A549 (cell line): ENCODE data around the gene PPIG. TPM values are rescaled to one million over a fixed set of nuclear protein-coding genes. Genes with fewer than 3 reads are reported as not detected.
"Not testable (repeated sequence)": the region's sequence is repeated elsewhere in the genome, so short reads cannot be mapped to it uniquely, and the experiment has no call there.

Source experiments
- ATAC-seq, 2 experiments: fragments of 200-7000 bp in 1 of 2; fragments of >200 bp in 1 of 2; cut with Nextera tagmentation in 1 of 2; cut with Tn5 transposase in 1 of 2; 3 replicates each; pipeline versions ENCODE4 v1.8.0 to v1.9.1; 2018 to 2020; ENCODE audit warnings: mild to moderate bottlenecking in 1 of 2, moderate library complexity in 1 of 2
- CTCF ChIA-PET: fragments of 300-600 bp; sonication (Branson Sonifier 250); formaldehyde crosslinking; extraction: SDS; loops from one replicate; lab custom pipeline; 2021; ENCODE audit warnings: antibody characterized with exemption, inconsistent platforms; lab: Yijun Ruan, JAX
- POLR2A ChIA-PET: fragments of 350-600 bp; formaldehyde crosslinking; extraction: SDS; loops from one replicate; lab custom pipeline; 2021; ENCODE audit warnings: antibody characterized with exemption, inconsistent platforms; lab: Yijun Ruan, JAX
- DNase-seq, 2 experiments: peaks; one replicate each; pipeline versions ENCODE4 v3.0.0 to v3.0.0-alpha.2; 2011 to 2016; ENCODE audit warnings: low read depth in 1 of 2, low spot score in 1 of 2
- FAIRE-seq: peaks from 2 replicates; lab custom pipeline; 2011; peaks lifted over from hg19 to GRCh38; lab: Jason Lieb, UNC
- H3K27ac ChIP-seq, 2 experiments: fragments of >200 bp; sonication (Bioruptor Twin); formaldehyde crosslinking; 3 replicates each; pipeline ENCODE4 v1.5.1; 2016 to 2017
- H3K4me1 ChIP-seq: fragments of >200 bp; sonication (Bioruptor Twin); formaldehyde crosslinking; 3 replicates; pipeline ENCODE4 v1.6.1; 2016
- H3K4me2 ChIP-seq: fragments of >200 bp; sonication (Bioruptor Twin); formaldehyde crosslinking; 3 replicates; pipeline ENCODE4 v1.6.1; 2016
- H3K4me3 ChIP-seq: fragments of >200 bp; sonication (Bioruptor Twin); formaldehyde crosslinking; 3 replicates; pipeline ENCODE4 v1.5.1; 2016
- H3K9me3 ChIP-seq: fragments of >200 bp; sonication (Bioruptor Twin); formaldehyde crosslinking; 3 replicates; pipeline ENCODE4 v1.6.1; 2016
- BHLHE40 ChIP-seq: IDR thresholded peaks from 2 replicates; pipeline ENCODE4 v1.6.1; 2012; ENCODE audit warnings: low read depth, low read length, inconsistent platforms
- CBX2 ChIP-seq: fragments of 200-600 bp; sonication (generic); IDR thresholded peaks from 2 replicates; pipeline ENCODE4 v1.6.1; 2016; ENCODE audit warnings: low read depth, mild to moderate bottlenecking, borderline replicate concordance
- CHD2 ChIP-seq: fragments of 150-350 bp; IDR thresholded peaks from 2 replicates; pipeline ENCODE4 v1.6.1; 2014; ENCODE audit warnings: low read length; ENCODE audit not compliant: partially characterized antibody
- FOXS1 ChIP-seq: fragments of 250-450 bp; sonication (Bioruptor Pico); IDR thresholded peaks from 2 replicates; pipeline ENCODE4 v1.5.0; 2020; ENCODE audit warnings: mild to moderate bottlenecking, moderate library complexity
- HEYL ChIP-seq: fragments of 250-450 bp; sonication (Bioruptor Pico); IDR thresholded peaks from 2 replicates; pipeline ENCODE4 v1.8.0; 2021; ENCODE audit warnings: mild to moderate bottlenecking, moderate library complexity
- HOXB5 ChIP-seq: fragments of 250-450 bp; sonication (Bioruptor Pico); IDR thresholded peaks from 2 replicates; pipeline ENCODE4 v1.5.0; 2020; ENCODE audit warnings: mild to moderate bottlenecking, moderate library complexity
- KDM1A ChIP-seq: fragments of 200-600 bp; sonication (generic); IDR thresholded peaks from 2 replicates; pipeline ENCODE4 v1.6.1; 2016; ENCODE audit warnings: low read depth, mild to moderate bottlenecking
- MAZ ChIP-seq: fragments of 150-350 bp; IDR thresholded peaks from 2 replicates; pipeline ENCODE4 v1.6.1; 2014; ENCODE audit warnings: antibody characterized with exemption, low read depth, low read length, borderline replicate concordance
- MYC ChIP-seq: IDR thresholded peaks from 2 replicates; pipeline ENCODE4 v1.6.1; 2012; ENCODE audit warnings: mild to moderate bottlenecking, inconsistent platforms, low read length, improper control_type of control experiment, borderline replicate concordance
- NFE2L2 ChIP-seq: fragments of 150-350 bp; conservative IDR thresholded peaks from 2 replicates; pipeline ENCODE4 v1.6.1; 2014; ENCODE audit warnings: low read length
- NR3C1 ChIP-seq: fragments of >200 bp; sonication (Bioruptor Twin); formaldehyde crosslinking; IDR thresholded peaks from 3 replicates; pipeline ENCODE4 v1.6.1; 2017
- PHF8 ChIP-seq: fragments of 200-600 bp; sonication (generic); IDR thresholded peaks from 2 replicates; pipeline ENCODE4 v1.6.1; 2016; ENCODE audit warnings: low read depth, mild to moderate bottlenecking, antibody characterized with exemption, moderate library complexity, borderline replicate concordance
- RFX5 ChIP-seq: fragments of 450-650 bp; IDR thresholded peaks from 2 replicates; pipeline ENCODE4 v1.7.1; 2014; ENCODE audit warnings: antibody characterized with exemption, mild to moderate bottlenecking, moderate library complexity
- RNF2 ChIP-seq: fragments of 200-600 bp; sonication (generic); IDR thresholded peaks from 2 replicates; pipeline ENCODE4 v1.6.1; 2016; ENCODE audit warnings: low read depth, mild to moderate bottlenecking, antibody characterized with exemption, moderate library complexity, borderline replicate concordance
- ZNF302 ChIP-seq: fragments of 250-450 bp; sonication (Bioruptor Pico); IDR thresholded peaks from 2 replicates; pipeline ENCODE4 v1.9.0; 2021; ENCODE audit warnings: inconsistent platforms, mild to moderate bottlenecking, moderate library complexity
- WGBS: methylation state at CpG from one replicate; pipeline ENCODE4 v1.1.6; 2017; ENCODE audit errors: missing lambda C conversion rate; 5-methylcytosine and 5-hydroxymethylcytosine counted together
- polyA plus RNA-seq, 4 experiments: library from polyadenylated mRNA; depleted of rRNA in 3 of 4; stranded (reverse); fragments of >200 nt; fragmentation: RNase III in 1 of 4; extraction: RNeasy Plus Mini Kit Qiagen cat#74134 plus additional on column Dnase treatment in 1 of 4; gene quantifications; 2 replicates in 3 of 4; 3 replicates in 1 of 4; pipeline ENCODE4 v1.2.3, GENCODE V29; 2011 to 2017
- TF ChIP-seq, protein P1 (sequence below): fragments of >200 bp; sonication (Bioruptor Twin); formaldehyde crosslinking; IDR thresholded peaks from 3 replicates; pipeline ENCODE4 v1.5.1; 2016
- TF ChIP-seq, protein P2 (sequence below): fragments of 250-450 bp; sonication (Bioruptor Pico); IDR thresholded peaks from 2 replicates; pipeline ENCODE4 v1.5.0; 2020; ENCODE audit warnings: low read depth, mild to moderate bottlenecking, moderate library complexity
- TF ChIP-seq, protein P3 (sequence below): fragments of 450-650 bp; IDR thresholded peaks from 2 replicates; pipeline ENCODE4 v1.6.1; 2014; ENCODE audit warnings: antibody characterized with exemption
- TF ChIP-seq, protein P4 (sequence below): IDR thresholded peaks from 2 replicates; pipeline ENCODE4 v1.6.1; 2012

Gene PPIG
- polyA plus RNA-seq, 2 of the 4 experiments (the other 2 are of a cell fraction): 60.5 to 70.8 TPM

DNA sequence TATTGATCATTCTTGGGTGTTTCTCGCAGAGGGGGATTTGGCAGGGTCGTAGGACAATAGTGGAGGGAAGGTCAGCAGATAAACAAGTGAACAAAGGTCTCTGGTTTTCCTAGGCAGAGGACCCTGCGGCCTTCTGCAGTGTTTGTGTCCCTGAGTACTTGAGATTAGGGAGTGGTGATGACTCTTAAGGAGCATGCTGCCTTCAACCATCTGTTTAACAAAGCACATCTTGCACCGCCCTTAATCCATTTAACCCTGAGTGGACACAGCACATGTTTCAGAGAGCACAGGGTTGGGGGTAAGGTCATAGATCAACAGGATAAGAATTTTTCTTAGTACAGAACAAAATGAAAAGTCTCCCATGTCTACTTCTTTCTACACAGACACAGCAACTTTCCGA lies 9.6 kb upstream of the PPIG start:
- WGBS: 67% methylated on average over 5 of the region's 5 CpGs
- FAIRE-seq, H3K4me1 ChIP-seq, H3K27ac ChIP-seq, H3K4me3 ChIP-seq, CTCF ChIA-PET, DNase-seq, POLR2A ChIA-PET, H3K9me3 ChIP-seq, ATAC-seq: not testable (repeated sequence)
- peak overlapping the region; percentile 67 for H3K4me2 ChIP-seq

DNA sequence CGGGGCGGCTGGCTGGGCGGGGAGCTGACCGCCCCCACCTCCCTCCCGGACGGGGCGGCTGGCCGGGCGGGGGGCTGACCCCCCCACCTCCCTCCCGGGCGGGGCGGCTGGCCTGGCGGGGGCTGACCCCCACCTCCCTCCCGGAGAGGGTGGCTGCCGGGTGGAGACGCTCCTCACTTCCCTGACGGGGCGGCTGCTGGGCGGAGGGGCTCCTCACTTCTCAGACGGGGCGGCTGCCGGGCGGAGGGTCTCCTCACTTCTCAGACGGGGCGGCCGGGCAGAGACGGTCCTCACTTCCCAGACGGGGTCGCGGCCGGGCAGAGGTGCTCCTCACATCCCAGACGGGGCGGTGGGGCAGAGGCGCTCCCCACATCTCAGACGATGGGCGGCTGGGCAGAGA lies 8.9 kb upstream of the PPIG start:
- H3K4me2 ChIP-seq, ATAC-seq, POLR2A ChIA-PET, H3K4me3 ChIP-seq, CTCF ChIA-PET, DNase-seq, H3K9me3 ChIP-seq, FAIRE-seq, H3K4me1 ChIP-seq, H3K27ac ChIP-seq: not testable (repeated sequence)
- WGBS: 100% methylated on average over 2 of the region's 36 CpGs

DNA sequence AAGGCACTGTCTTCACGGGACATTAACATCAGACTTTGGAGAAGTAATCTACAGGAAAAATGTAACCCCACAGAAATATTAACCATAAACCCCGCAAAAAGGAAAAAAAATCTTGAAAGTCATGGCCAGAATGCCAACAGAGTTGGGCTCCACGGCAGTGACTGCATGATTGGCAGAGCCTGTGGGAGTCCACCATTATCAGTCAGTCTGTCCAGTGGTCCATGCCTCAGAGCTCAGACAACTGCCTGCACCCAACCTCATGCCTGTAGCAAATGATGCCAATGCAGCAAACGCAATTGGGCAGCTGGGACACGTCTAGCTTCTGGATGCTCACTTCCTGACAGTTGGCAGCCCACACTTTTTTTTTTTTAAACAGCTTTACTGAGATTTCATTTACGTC lies 5.1 kb upstream of the PPIG start:
- Histone ChIP-seq H3K9me3 (peaks cover 10% of the 10 kb centered on the region), H3K27ac (no peak overlapping the region), H3K4me1 (no peaks in the 10 kb centered on the region; the same call in 2 of the 3 replicates), H3K4me2 (peak overlapping the region; percentile 29; the same call in 1 of the 3 replicates), H3K4me3 (no peak overlapping the region)
- 20% methylated on average over 6 of the region's 6 CpGs for WGBS
- ATAC-seq (peak; percentile 56 to 71; a peak in 5 of 6 replicates), FAIRE-seq (no peak), DNase-seq (no peak)
- CTCF ChIA-PET: interaction anchor here (0.7 kb wide), 1 partner anchor 752 kb away, joined by 3 read pairs; no protein-coding TSS in a partner anchor
- TF ChIP-seq KDM1A (no peak), ZNF302 (CRISPR knock-in tag) (no peak), MAZ (no peak), CBX2 (no peak), RFX5 (no peak), NR3C1 (no peak)
- TF ChIP-seq, protein P1, sequence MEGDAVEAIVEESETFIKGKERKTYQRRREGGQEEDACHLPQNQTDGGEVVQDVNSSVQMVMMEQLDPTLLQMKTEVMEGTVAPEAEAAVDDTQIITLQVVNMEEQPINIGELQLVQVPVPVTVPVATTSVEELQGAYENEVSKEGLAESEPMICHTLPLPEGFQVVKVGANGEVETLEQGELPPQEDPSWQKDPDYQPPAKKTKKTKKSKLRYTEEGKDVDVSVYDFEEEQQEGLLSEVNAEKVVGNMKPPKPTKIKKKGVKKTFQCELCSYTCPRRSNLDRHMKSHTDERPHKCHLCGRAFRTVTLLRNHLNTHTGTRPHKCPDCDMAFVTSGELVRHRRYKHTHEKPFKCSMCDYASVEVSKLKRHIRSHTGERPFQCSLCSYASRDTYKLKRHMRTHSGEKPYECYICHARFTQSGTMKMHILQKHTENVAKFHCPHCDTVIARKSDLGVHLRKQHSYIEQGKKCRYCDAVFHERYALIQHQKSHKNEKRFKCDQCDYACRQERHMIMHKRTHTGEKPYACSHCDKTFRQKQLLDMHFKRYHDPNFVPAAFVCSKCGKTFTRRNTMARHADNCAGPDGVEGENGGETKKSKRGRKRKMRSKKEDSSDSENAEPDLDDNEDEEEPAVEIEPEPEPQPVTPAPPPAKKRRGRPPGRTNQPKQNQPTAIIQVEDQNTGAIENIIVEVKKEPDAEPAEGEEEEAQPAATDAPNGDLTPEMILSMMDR: no peak
- POLR2A ChIA-PET: no interaction called here

DNA sequence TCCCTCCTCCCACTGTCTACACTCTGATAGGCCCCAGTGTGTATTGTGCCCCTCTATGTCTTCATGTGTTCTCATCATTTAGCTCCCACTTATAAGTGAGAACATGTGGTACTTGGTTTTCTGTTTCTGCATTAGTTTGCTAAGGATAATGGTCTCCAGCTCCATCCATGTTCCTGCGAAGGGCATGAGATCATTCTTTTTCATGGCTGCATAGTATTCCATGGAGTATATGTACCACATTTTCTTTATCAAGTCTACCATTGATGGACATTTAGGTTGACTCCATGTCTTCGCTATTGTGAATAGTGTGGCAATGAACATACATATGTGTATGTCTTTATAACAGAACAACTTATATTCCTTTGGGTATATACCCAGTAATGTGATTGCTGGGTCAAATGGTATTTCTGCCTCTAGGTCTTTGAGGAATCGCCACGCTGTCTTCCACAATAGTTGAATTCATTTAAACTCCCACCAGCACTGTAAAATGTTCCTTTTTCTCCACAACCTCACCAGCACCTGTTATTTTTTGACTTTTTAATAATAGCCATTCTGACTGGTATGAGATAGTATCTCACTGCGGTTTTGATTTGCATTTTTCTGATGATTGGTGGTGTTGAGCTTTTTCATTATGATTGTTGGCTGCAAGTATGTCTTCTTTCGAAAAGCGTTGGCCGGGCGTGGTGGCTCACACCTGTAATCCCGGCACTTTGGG lies 1.4 kb upstream of the PPIG start:
- H3K27ac ChIP-seq, H3K4me2 ChIP-seq, DNase-seq, H3K9me3 ChIP-seq, FAIRE-seq, H3K4me3 ChIP-seq, ATAC-seq, POLR2A ChIA-PET: not testable (repeated sequence)
- TF ChIP-seq KDM1A: 0 out of 2 replicates have a peak, but pooled peaks have one; percentile 23
- CTCF ChIA-PET: interaction anchor here (0.6 kb wide), 1 partner anchor 202 kb away, joined by 4 read pairs; no protein-coding TSS in a partner anchor
- WGBS: 87% methylated on average over 10 of the region's 10 CpGs
- H3K4me1 ChIP-seq: peaks cover 12% of the 10 kb centered on the region

DNA sequence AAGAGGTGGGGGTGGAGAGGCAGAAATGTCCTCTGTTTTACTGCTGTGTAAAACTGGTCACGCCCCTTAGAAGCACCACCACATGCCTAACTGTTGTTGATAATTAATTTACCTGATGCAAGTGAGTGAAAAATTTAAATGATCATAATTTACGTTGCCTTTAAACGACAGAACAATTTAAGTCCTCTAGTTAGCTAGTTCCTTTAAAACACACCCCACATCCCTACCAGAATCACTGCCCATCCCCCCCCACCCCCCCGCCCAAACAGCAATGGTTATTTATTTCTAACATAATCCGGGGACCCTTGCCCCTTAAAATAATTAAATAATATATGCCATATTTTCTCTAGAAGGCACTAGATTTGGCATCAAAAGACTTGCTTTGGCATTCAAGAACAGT lies 633 bp upstream of the PPIG start:
- H3K4me3 ChIP-seq: no peak overlapping the region; the same call in 2 of the 3 replicates
- 85% methylated on average over 4 of the region's 5 CpGs for WGBS
- no peak for DNase-seq
- no peak for ATAC-seq
- ChIA-PET POLR2A (no interaction called here), CTCF (no interaction called here)
- FAIRE-seq: no peak
- H3K4me2 ChIP-seq: no peak overlapping the region
- peaks cover 10% of the 10 kb centered on the region for H3K9me3 ChIP-seq
- H3K4me1 ChIP-seq: peaks cover 12% of the 10 kb centered on the region
- peak overlapping the region; percentile 93 to 98; a peak in 4 of 6 replicates for H3K27ac ChIP-seq
- TF ChIP-seq HEYL (no peak), MYC (no peak), FOXS1 (CRISPR knock-in tag) (no peak), HOXB5 (CRISPR knock-in tag) (no peak), NFE2L2 (no peak), RNF2 (no peak), CHD2 (no peak), PHF8 (no peak), ZNF302 (CRISPR knock-in tag) (no peak), BHLHE40 (no peak)
- TF ChIP-seq, protein P2, sequence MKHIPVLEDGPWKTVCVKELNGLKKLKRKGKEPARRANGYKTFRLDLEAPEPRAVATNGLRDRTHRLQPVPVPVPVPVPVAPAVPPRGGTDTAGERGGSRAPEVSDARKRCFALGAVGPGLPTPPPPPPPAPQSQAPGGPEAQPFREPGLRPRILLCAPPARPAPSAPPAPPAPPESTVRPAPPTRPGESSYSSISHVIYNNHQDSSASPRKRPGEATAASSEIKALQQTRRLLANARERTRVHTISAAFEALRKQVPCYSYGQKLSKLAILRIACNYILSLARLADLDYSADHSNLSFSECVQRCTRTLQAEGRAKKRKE (CRISPR knock-in tag): no peak
- TF ChIP-seq, protein P3, sequence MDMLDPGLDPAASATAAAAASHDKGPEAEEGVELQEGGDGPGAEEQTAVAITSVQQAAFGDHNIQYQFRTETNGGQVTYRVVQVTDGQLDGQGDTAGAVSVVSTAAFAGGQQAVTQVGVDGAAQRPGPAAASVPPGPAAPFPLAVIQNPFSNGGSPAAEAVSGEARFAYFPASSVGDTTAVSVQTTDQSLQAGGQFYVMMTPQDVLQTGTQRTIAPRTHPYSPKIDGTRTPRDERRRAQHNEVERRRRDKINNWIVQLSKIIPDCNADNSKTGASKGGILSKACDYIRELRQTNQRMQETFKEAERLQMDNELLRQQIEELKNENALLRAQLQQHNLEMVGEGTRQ: no peak
- TF ChIP-seq, protein P4, sequence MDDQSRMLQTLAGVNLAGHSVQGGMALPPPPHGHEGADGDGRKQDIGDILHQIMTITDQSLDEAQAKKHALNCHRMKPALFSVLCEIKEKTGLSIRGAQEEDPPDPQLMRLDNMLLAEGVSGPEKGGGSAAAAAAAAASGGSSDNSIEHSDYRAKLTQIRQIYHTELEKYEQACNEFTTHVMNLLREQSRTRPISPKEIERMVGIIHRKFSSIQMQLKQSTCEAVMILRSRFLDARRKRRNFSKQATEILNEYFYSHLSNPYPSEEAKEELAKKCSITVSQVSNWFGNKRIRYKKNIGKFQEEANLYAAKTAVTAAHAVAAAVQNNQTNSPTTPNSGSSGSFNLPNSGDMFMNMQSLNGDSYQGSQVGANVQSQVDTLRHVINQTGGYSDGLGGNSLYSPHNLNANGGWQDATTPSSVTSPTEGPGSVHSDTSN: no peak
